ENCODE results near the gene MSN. TPM values are rescaled to one million over a fixed set of nuclear protein-coding genes. Genes with fewer than 3 reads are reported as not detected.

MSN gene
- total and polyA plus RNA-seq, 8 donors = 367 to 543 (median 422) TPM

DNA sequence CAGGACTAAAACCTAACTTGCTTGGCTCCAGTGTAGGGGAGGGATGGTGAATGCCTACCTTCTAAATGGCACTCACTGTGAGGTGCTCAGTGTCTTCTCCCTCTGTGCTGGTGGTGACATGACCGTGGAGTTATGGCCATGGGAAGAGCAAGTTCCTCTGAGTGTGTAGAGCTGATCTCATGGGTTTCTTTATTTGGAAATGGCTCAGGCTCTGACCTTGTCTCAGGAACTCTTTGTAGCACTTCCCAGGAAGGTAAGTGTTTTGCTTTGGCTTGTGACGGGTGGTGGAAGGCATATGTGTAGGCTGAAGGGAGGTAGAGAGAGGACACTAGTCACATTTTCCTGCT is 6.4 kb downstream of the MSN start:
- Histone ChIP-seq H3K27me3 (no peaks in the 10 kb centered on the region), H3K36me3 (no peaks in the 10 kb centered on the region), H3K27ac (peak overlapping the region; percentile 65 to 93), H3K9me3 (no peaks in the 10 kb centered on the region), H3K4me3 (peak overlapping the region in 1 of 2 donors; percentile 80), H3K4me1 (peaks cover 39 to 87% of the 10 kb centered on the region in 2 donors)
- intact Hi-C loops (cut with DNase I) = no loop called here
- DNase-seq (no peak), ATAC-seq (no peak)
- TF ChIP-seq, protein P1, sequence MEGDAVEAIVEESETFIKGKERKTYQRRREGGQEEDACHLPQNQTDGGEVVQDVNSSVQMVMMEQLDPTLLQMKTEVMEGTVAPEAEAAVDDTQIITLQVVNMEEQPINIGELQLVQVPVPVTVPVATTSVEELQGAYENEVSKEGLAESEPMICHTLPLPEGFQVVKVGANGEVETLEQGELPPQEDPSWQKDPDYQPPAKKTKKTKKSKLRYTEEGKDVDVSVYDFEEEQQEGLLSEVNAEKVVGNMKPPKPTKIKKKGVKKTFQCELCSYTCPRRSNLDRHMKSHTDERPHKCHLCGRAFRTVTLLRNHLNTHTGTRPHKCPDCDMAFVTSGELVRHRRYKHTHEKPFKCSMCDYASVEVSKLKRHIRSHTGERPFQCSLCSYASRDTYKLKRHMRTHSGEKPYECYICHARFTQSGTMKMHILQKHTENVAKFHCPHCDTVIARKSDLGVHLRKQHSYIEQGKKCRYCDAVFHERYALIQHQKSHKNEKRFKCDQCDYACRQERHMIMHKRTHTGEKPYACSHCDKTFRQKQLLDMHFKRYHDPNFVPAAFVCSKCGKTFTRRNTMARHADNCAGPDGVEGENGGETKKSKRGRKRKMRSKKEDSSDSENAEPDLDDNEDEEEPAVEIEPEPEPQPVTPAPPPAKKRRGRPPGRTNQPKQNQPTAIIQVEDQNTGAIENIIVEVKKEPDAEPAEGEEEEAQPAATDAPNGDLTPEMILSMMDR (IDR thresholded peaks at IDR 0.05) = no peak

DNA sequence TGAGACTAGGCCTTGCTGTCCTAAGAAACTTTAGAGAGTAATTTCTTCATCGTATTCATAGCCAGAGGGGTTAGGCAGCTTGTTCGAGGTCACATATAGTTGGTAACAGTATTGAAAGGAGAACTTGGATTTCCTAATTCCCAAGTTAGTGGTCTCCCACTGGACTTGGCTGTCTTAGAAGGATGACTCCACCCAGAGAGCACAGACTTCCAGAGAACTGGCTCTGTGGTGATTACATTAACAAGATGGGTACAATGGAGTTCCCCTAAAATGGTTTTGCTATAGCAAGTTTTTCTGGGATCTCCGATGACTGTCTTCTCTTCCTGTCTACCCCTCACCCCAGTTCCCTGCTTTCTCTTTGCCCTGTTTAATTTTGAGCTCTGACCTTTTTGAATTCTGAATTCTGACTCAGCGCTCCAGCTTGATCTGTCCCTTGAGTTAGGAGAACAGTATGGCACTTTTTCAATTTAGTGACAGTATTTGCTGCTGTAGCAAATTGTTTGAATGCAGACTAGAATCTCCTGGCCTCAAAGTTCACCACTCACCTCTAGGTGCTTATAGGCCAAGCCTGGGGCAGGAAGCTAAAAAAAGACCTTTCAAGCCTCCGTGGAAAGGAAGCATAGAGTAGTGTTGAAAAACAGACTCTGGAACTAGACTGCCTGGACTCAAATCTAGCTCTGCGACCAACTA is 6.9 kb downstream of the MSN start:
- no peaks in the 10 kb centered on the region for H3K36me3 ChIP-seq
- no peaks in the 10 kb centered on the region for H3K27me3 ChIP-seq
- ATAC-seq (no peak), DNase-seq (no peak)
- no peaks in the 10 kb centered on the region for H3K9me3 ChIP-seq
- H3K4me1 ChIP-seq = peaks cover 42 to 93% of the 10 kb centered on the region in 2 donors
- H3K4me3 ChIP-seq = peak overlapping the region in 1 of 2 donors; percentile 80
- intact Hi-C loops (cut with DNase I) = no loop called here
- TF ChIP-seq, protein P1 (IDR thresholded peaks at IDR 0.05) = no peak
- peak overlapping the region; percentile 65 to 93 for H3K27ac ChIP-seq

DNA sequence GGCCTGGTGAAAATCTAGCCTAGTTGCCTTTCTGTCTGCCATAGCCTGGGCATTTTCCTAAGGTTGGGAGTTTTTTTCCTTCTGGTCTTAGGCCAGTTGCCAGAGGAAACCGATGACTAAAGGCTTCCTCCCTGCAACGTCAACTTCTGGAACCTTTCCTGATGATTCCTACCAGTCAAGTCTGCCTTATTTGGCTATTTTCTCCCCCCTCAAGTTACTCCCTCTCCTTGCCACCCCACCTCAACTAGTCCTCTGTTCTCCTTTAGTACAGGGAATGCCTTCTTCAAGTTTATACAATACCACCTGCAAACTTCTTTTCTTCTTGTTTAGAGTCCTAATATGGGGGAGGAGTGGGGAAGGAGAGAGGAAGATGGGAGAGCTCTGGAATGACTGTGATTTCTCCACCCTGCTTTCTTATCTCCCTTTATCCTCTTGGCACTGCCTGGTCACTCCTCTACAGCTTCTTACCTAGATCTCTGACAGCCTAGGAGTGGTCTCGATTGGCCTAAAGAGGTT is 10.6 kb downstream of the MSN start:
- H3K4me1 ChIP-seq = peaks cover 36 to 97% of the 10 kb centered on the region in 2 donors
- H3K36me3 ChIP-seq = no peaks in the 10 kb centered on the region
- intact Hi-C loops (cut with DNase I) = no loop called here
- no peaks in the 10 kb centered on the region for H3K27me3 ChIP-seq
- DNase-seq (no peak), ATAC-seq (peak; percentile 52)
- TF ChIP-seq, protein P1 (IDR thresholded peaks at IDR 0.05) = no peak
- peak overlapping the region; percentile 83 to 88 for H3K27ac ChIP-seq
- no peaks in the 10 kb centered on the region for H3K9me3 ChIP-seq
- H3K4me3 ChIP-seq = no peak overlapping the region

DNA sequence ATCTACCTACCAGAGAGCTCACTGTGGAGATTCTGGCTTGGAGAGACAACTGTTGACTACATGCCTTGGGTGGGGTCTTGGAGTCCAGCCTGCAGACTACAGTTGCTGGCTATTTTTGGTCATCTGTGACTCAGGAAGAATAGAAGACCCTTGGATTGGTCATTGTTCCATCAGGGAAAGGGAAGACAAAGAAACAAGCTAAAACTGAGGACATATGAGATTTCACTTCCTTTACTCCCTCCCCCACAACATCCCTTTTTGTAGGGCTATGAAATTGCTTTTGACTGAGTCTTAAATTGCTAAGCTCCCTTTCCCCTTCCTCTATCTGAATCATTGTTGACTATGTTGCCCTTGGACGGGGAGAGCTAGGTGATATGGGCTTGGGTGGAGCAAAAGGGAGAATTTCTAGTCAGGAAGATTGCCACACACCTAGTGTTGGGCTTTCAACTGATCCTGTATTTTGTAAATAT is 11.7 kb downstream of the MSN start:
- no peaks in the 10 kb centered on the region for H3K36me3 ChIP-seq
- peaks cover 28 to 94% of the 10 kb centered on the region in 2 donors for H3K4me1 ChIP-seq
- DNase-seq = no peak
- ATAC-seq = peak; percentile 43
- H3K27me3 ChIP-seq = no peaks in the 10 kb centered on the region
- no peaks in the 10 kb centered on the region for H3K9me3 ChIP-seq
- H3K4me3 ChIP-seq = no peak overlapping the region
- TF ChIP-seq, protein P1 (IDR thresholded peaks at IDR 0.05) = no peak
- peak overlapping the region; percentile 83 to 88 for H3K27ac ChIP-seq
- intact Hi-C loops (cut with DNase I) = no loop called here

DNA sequence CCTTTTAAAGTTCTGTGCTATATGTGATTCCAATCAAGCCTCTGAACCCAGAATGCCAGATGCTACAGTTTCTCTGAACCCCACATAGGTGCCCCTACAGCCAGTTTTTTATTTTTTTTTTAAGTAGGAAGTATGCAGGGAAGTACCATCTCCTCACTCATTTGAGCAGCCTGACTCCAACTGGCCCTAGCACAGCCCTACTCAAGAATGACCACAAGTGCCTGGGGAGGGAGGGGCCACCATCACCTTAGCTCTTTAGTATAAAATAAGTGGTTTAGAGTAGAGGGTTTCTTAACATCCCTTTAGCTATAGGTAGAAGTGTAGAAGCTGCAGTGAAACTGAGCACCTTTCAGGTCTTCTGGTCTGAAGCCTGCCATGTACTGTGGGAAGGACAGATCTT is 14.4 kb downstream of the MSN start:
- TF ChIP-seq, protein P1 (IDR thresholded peaks at IDR 0.05) = no peak
- DNase-seq = no peak
- intact Hi-C loops (cut with DNase I) = no loop called here

More for the DNA sequence above, 14.4 kb downstream of the MSN start:
- Histone ChIP-seq H3K4me3 (no peak overlapping the region), H3K9me3 (no peaks in the 10 kb centered on the region), H3K27me3 (no peaks in the 10 kb centered on the region), H3K36me3 (no peaks in the 10 kb centered on the region), H3K4me1 (peaks cover 27 to 94% of the 10 kb centered on the region in 2 donors), H3K27ac (peak overlapping the region in 1 of 2 donors; percentile 28)
- peak; percentile 51 for ATAC-seq
